Calu3 (cell line): Measurements from ENCODE around the gene TSPAN9. TPM values are rescaled to one million over a fixed set of nuclear protein-coding genes. Genes with fewer than 3 reads are reported as not detected.

ENCODE experiments used
- BruUV-seq: library from RNA; stranded (reverse); fragments of 400-500 nt; replicated peaks from 2 replicates; lab custom pipeline; 2021; lab: Mats Ljungman, UMichigan
- CTCF ChIA-PET: fragments of 300-600 bp; sonication (Branson Sonifier 250); formaldehyde crosslinking; loops from one replicate; lab custom pipeline; 2022; ENCODE audit warnings: antibody characterized with exemption; lab: Charles Lee
- DNase-seq: peaks from one replicate; pipeline ENCODE4 v3.0.0; 2022
- H3K27ac Mint-ChIP-seq: one replicate; pipeline ENCODE4 v1.8.0; 2022; ENCODE audit warnings: mixed read lengths; ENCODE audit not compliant: unreplicated experiment
- H3K27me3 Mint-ChIP-seq: one replicate; pipeline ENCODE4 v1.8.0; 2022; ENCODE audit warnings: mixed read lengths; ENCODE audit not compliant: unreplicated experiment
- H3K36me3 Mint-ChIP-seq: one replicate; pipeline ENCODE4 v1.8.0; 2022; ENCODE audit warnings: mild to moderate bottlenecking, moderate library complexity, mixed read lengths; ENCODE audit not compliant: insufficient read depth, unreplicated experiment
- H3K4me1 Mint-ChIP-seq: one replicate; pipeline ENCODE4 v1.8.0; 2022; ENCODE audit warnings: mild to moderate bottlenecking, low read depth, mixed read lengths; ENCODE audit not compliant: unreplicated experiment
- H3K4me3 Mint-ChIP-seq: one replicate; pipeline ENCODE4 v1.8.0; 2022; ENCODE audit warnings: mild to moderate bottlenecking, low read depth, moderate library complexity, mixed read lengths; ENCODE audit not compliant: unreplicated experiment
- H3K9me3 Mint-ChIP-seq: one replicate; pipeline ENCODE4 v1.8.0; 2022; ENCODE audit warnings: low read depth, mixed read lengths; ENCODE audit not compliant: unreplicated experiment
- CTCF ChIP-seq: fragments of 200-600 bp; IDR thresholded peaks from one replicate; pipeline ENCODE4 v1.8.0; 2022; ENCODE audit warnings: antibody characterized with exemption; ENCODE audit not compliant: unreplicated experiment
- intact Hi-C: fragments of 100-400 bp; cut with micrococcal nuclease; formaldehyde crosslinking; loops from one replicate; pipeline ENCODE4 v1.10.0; 2022; ENCODE audit not compliant: unreplicated experiment
- total RNA-seq: library from RNA; stranded (reverse); gene quantifications from 2 replicates; pipeline ENCODE4 v1.2.3, GENCODE V29; 2022

TSPAN9 gene
- total RNA-seq, 1 experiment from 2014 or later: 6.0 TPM

- H3K27me3 Mint-ChIP-seq: peaks cover 68% of the 10 kb centered on the region
- H3K9me3 Mint-ChIP-seq: no peaks in the 10 kb centered on the region
- no TSS peak for BruUV-seq
- H3K27ac Mint-ChIP-seq: no peak overlapping the region
- intact Hi-C loops: no loop called here
- H3K4me1 Mint-ChIP-seq: no peaks in the 10 kb centered on the region
- TF ChIP-seq CTCF: no peak
- no peak overlapping the region for H3K4me3 Mint-ChIP-seq
- H3K36me3 Mint-ChIP-seq: no peaks in the 10 kb centered on the region
- no peak for DNase-seq
- CTCF ChIA-PET: no interaction called here
Measured at GRCh38 chr12:3266638-3267037, 189.5 kb downstream of the TSPAN9 start.

GRCh38 chr12:3267690-3268089 is 190.5 kb downstream of the TSPAN9 start:
- BruUV-seq: no TSS peak
- H3K4me3 Mint-ChIP-seq: no peak overlapping the region
- CTCF ChIA-PET: no interaction called here
- no peak for DNase-seq
- H3K4me1 Mint-ChIP-seq: no peaks in the 10 kb centered on the region
- peaks cover 69% of the 10 kb centered on the region for H3K27me3 Mint-ChIP-seq
- H3K9me3 Mint-ChIP-seq: no peaks in the 10 kb centered on the region
- H3K36me3 Mint-ChIP-seq: no peaks in the 10 kb centered on the region
- no peak overlapping the region for H3K27ac Mint-ChIP-seq
- intact Hi-C loops: no loop called here
- TF ChIP-seq CTCF: no peak

- BruUV-seq: no TSS peak
- no peak overlapping the region for H3K27ac Mint-ChIP-seq
- no peak overlapping the region for H3K4me3 Mint-ChIP-seq
- H3K4me1 Mint-ChIP-seq: peaks cover 12% of the 10 kb centered on the region
- DNase-seq: no peak
- H3K27me3 Mint-ChIP-seq: peaks cover 69% of the 10 kb centered on the region
- TF ChIP-seq CTCF: no peak
- H3K9me3 Mint-ChIP-seq: no peaks in the 10 kb centered on the region
- CTCF ChIA-PET: no interaction called here
- H3K36me3 Mint-ChIP-seq: peaks cover 2% of the 10 kb centered on the region
- intact Hi-C loops: no loop called here
Measured at GRCh38 chr12:3269594-3269993, 192.4 kb downstream of the TSPAN9 start.

- Mint-ChIP-seq H3K27me3 (peaks cover 58% of the 10 kb centered on the region), H3K27ac (no peak overlapping the region), H3K36me3 (peaks cover 3% of the 10 kb centered on the region), H3K9me3 (no peaks in the 10 kb centered on the region), H3K4me3 (no peak overlapping the region), H3K4me1 (peaks cover 16% of the 10 kb centered on the region)
- intact Hi-C loops: no loop called here
- no TSS peak for BruUV-seq
- CTCF ChIA-PET: interaction anchor here (0.8 kb wide), 1 partner anchor 92 kb away, joined by 4 read pairs; no protein-coding TSS in a partner anchor
- no peak for TF ChIP-seq CTCF
- DNase-seq: no peak
Measured at GRCh38 chr12:3271146-3271545, 194.0 kb downstream of the TSPAN9 start.
